GM21529 (cell line): ENCODE measurements around the gene TRIM59.
A peak's percentile ranks its signal among the peaks of the same experiment; 100 is the strongest.

Experiments used
- ATAC-seq: cut with Tn5 transposase; IDR thresholded peaks from one replicate; pipeline ENCODE4 v1.9.1; 2021; ENCODE audit not compliant: unreplicated experiment

Gene TRIM59

GRCh38 chr3:160403796-160404470 is 45.7 kb downstream of the TRIM59 start:
- ATAC-seq: no peak

- ATAC-seq: no peak
These were observed 46.5 kb downstream of the TRIM59 start for GRCh38 chr3:160403028-160403545.

GRCh38 chr3:160402221-160403027 is 47.2 kb downstream of the TRIM59 start:
- no peak for ATAC-seq

GRCh38 chr3:160401291-160402095 is 48.1 kb downstream of the TRIM59 start:
- no peak for ATAC-seq

- no peak for ATAC-seq
These were observed 48.9 kb downstream of the TRIM59 start for GRCh38 chr3:160400702-160401150.

GRCh38 chr3:160400030-160400701 is 49.4 kb downstream of the TRIM59 start:
- ATAC-seq: peak; percentile 12

GRCh38 chr3:160399125-160400029 is 50.2 kb downstream of the TRIM59 start, which contains the start of the genes IFT80 and SMC4:
TSS of gene IFT80 (minus strand) at chr3:160399225. CDS start at chr3:160384600, 14,625 bp downstream.
TSS of gene SMC4 (plus strand) at chr3:160399650. CDS start at chr3:160400827, 1,177 bp downstream.
- ATAC-seq: peak; percentile 93

GRCh38 chr3:160398820-160399124 is 50.8 kb downstream of the TRIM59 start:
- peak; percentile 17 for ATAC-seq

GRCh38 chr3:160395297-160395696 is 54.3 kb downstream of the TRIM59 start:
- ATAC-seq: no peak

- no peak for ATAC-seq
These were observed 55.6 kb downstream of the TRIM59 start for GRCh38 chr3:160394009-160394392.

- no peak for ATAC-seq
These were observed 56.1 kb downstream of the TRIM59 start for GRCh38 chr3:160393346-160394008.

- ATAC-seq: no peak
These were observed 56.8 kb downstream of the TRIM59 start for GRCh38 chr3:160392798-160393197.

- no peak for ATAC-seq
These were observed 58.9 kb downstream of the TRIM59 start for GRCh38 chr3:160390565-160391138.
